Activated naive CD8-positive, alpha-beta T cell treated with anti-CD3 and anti-CD28 coated beads, Interleukin-2, amount 10 ng/mL, durations not matched to agents 7 days and 5 days (primary cell): ENCODE data around the gene MS4A6A. TPM values are rescaled to one million over a fixed set of nuclear protein-coding genes. Genes with fewer than 3 reads are reported as not detected.
"Not testable (repeated sequence)": the region's sequence is repeated elsewhere in the genome, so short reads cannot be mapped to it uniquely, and the experiment has no call there.

ENCODE experiments used
- ATAC-seq: fragments of 150-1000 bp; cut with Tn5 transposase; one replicate; pipeline ENCODE4 v1.10.0; 2021; ENCODE audit warnings: low read depth, moderate library complexity
- POLR2A ChIA-PET: fragments of 350-600 bp; sonication (Branson Sonifier 250); formaldehyde crosslinking; loops from one replicate; lab custom pipeline; 2021; ENCODE audit warnings: antibody characterized with exemption; lab: Charles Lee
- DNase-seq: peaks from one replicate; pipeline ENCODE4 v3.0.0; 2021
- H3K27ac Mint-ChIP-seq: one replicate; pipeline ENCODE4 v1.8.0; 2022; ENCODE audit warnings: mild to moderate bottlenecking, mixed read lengths
- H3K27me3 Mint-ChIP-seq: one replicate; pipeline ENCODE4 v1.8.0; 2022; ENCODE audit warnings: mild to moderate bottlenecking, moderate library complexity, mixed read lengths
- H3K36me3 Mint-ChIP-seq: one replicate; pipeline ENCODE4 v1.8.0; 2021; ENCODE audit warnings: mild to moderate bottlenecking, mixed read lengths
- H3K4me1 Mint-ChIP-seq: one replicate; pipeline ENCODE4 v1.8.0; 2021; ENCODE audit warnings: mixed read lengths
- H3K4me3 Mint-ChIP-seq: one replicate; pipeline ENCODE4 v1.8.0; 2022; ENCODE audit warnings: mild to moderate bottlenecking, moderate library complexity, mixed read lengths
- H3K9me3 Mint-ChIP-seq: one replicate; pipeline ENCODE4 v1.8.0; 2021; ENCODE audit warnings: mixed read lengths
- total RNA-seq, 2 experiments: library from RNA; stranded (reverse); gene quantifications; one replicate each; pipeline ENCODE4 v1.2.3, GENCODE V29; 2021

The MS4A6A gene, protein sequence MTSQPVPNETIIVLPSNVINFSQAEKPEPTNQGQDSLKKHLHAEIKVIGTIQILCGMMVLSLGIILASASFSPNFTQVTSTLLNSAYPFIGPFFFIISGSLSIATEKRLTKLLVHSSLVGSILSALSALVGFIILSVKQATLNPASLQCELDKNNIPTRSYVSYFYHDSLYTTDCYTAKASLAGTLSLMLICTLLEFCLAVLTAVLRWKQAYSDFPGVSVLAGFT
- total RNA-seq = 1 to 10 TPM in 1 of 2 experiments, under 1 TPM in 1; 0.55 to 1.2 TPM

DNA sequence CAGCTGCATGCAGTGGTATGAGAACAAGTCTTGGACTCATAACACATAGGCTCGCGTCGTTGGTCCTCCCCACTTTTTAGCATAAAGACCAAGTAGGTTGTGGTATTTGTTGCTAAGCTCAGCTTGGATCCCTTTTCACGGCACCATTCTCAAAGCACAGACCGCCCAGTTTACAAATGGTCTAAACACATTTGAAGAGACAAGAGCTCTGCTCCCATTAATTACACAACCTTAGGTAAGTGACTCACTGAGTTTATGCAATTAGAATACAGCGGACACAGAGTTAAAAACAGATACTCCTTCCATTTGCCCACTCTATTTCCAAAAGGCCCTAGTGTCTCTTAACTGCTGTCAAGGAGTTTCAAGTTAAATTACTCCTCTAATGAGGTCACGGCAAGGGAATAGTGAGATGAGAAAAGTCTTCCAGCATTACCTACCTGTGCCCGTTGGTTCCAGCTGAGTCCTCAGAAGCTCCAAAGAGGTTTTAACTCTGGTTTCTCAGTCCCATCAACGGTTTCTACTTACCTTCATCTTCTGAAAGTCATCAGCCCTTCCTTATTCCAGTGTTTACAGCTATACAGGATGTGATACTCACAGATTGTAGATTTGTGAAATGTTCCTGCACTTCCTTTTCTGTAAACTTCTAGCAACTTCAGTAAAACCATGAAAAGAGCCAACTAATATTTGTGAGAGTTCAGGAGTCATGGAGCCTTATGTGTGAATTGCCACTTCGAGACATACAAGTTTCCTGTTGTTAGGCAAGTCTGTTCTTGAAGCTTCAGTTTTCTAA is at the start of gene MS4A6A:
MS4A6A (minus strand) TSS at position 543 of the 790 bp plus-strand sequence. CDS start 1,356 bp downstream, outside the sequence.
- Mint-ChIP-seq H3K4me3 (no peak within 1 kb of the TSS), H3K9me3 (peaks cover 1% of the 10 kb centered on the region), H3K27me3 (peaks cover 6% of the 10 kb centered on the region), H3K4me1 (peaks cover 2% of the 10 kb centered on the region), H3K36me3 (no peaks in the 10 kb centered on the region), H3K27ac (no peak within 1 kb of the TSS)
- no peak for DNase-seq
- POLR2A ChIA-PET = no interaction called here
- ATAC-seq = no peak

DNA sequence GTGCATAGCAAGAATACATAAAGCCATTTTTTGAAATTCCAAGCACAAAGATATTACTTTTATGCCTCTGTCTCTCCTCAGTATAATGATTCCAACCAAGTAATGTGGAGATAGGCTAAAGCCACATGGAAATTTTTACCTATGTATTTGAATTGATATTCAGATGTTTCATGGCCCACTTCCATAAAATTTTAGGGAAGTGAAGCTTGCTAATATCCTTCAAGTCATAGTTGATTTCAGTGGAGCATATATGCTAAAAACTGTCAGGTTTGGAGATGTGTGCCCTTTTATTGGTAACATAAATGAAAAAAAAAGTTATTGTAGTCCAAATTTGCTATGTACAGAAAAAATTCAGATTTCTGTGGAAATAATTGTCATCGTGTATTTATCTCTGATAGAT is 47.8 kb upstream of the MS4A6A start:
- Mint-ChIP-seq H3K27ac (no peak overlapping the region), H3K4me3 (no peak overlapping the region), H3K27me3 (peaks cover 12% of the 10 kb centered on the region), H3K9me3 (no peaks in the 10 kb centered on the region), H3K36me3 (no peaks in the 10 kb centered on the region), H3K4me1 (no peaks in the 10 kb centered on the region)
- no peak for ATAC-seq
- POLR2A ChIA-PET = no interaction called here
- no peak for DNase-seq

DNA sequence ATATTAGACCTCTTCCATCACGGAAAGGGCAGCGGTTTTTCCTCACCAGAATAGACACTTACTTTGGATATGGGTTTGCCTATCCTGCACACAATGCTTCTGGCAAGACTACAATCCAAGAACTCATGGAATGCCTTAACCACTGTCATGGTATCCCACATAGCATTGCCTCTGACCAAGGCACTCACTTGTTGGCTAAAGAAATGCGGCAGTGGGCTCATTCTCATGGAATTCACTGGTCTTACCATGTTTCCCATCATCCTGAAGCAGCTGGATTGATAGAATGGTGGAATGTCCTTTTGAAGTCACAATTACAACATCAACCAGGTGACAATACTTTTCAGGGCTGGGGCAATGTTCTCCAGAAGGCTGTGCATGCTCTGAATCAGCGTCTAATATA is 39.3 kb upstream of the MS4A6A start:
- Mint-ChIP-seq H3K4me1 (no peaks in the 10 kb centered on the region), H3K27me3 (no peaks in the 10 kb centered on the region), H3K9me3 (no peaks in the 10 kb centered on the region), H3K36me3 (no peaks in the 10 kb centered on the region), H3K27ac (no peak overlapping the region), H3K4me3 (no peak overlapping the region)
- POLR2A ChIA-PET = no interaction called here
- ATAC-seq (no peak), DNase-seq (no peak)

DNA sequence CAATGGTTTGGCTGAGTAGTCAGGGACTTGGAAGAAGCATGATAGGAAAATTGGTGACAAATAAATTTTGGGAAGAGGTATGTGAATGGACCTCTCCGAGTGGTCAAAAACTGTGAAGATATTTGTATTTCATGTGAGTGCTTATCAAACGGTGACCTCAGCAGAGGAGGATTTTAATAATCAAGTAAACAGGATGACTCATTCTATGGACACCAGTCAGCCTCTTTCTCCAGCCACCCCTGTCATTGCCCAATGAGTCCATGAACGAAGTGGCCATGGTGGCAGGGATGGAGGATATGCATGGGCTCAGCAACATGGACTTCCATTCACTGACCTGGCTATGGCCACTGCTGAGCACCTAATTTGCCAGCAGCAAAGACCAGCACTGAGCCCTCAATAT is 38.8 kb upstream of the MS4A6A start:
- DNase-seq (no peak), ATAC-seq (no peak)
- H3K4me1 Mint-ChIP-seq = no peaks in the 10 kb centered on the region
- no peak overlapping the region for H3K4me3 Mint-ChIP-seq
- H3K36me3 Mint-ChIP-seq = no peaks in the 10 kb centered on the region
- no peaks in the 10 kb centered on the region for H3K9me3 Mint-ChIP-seq
- POLR2A ChIA-PET = no interaction called here
- no peaks in the 10 kb centered on the region for H3K27me3 Mint-ChIP-seq
- no peak overlapping the region for H3K27ac Mint-ChIP-seq

DNA sequence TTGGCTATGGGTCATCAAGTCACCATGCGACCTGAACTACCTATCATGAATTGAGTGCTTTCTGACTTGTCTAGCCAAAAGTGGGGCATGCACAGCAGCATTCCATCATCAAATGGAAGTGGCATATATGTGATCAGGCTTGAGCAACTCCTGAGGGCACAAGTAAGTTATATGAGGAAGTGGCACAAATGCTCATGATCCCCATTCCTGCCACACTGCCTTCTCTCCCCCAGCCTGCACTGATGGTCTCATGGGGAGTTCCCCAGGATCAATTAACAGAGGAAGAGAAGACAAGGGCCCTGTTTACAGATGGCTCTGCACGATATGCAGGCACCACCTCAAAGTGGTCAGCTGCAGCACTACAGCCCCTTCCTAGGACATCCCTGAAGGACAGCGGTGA is 38.3 kb upstream of the MS4A6A start:
- no peak for ATAC-seq
- Mint-ChIP-seq H3K9me3 (no peaks in the 10 kb centered on the region), H3K27ac (no peak overlapping the region), H3K4me3 (no peak overlapping the region), H3K36me3 (no peaks in the 10 kb centered on the region), H3K4me1 (no peaks in the 10 kb centered on the region), H3K27me3 (peaks cover 2% of the 10 kb centered on the region)
- DNase-seq = no peak
- POLR2A ChIA-PET = no interaction called here

DNA sequence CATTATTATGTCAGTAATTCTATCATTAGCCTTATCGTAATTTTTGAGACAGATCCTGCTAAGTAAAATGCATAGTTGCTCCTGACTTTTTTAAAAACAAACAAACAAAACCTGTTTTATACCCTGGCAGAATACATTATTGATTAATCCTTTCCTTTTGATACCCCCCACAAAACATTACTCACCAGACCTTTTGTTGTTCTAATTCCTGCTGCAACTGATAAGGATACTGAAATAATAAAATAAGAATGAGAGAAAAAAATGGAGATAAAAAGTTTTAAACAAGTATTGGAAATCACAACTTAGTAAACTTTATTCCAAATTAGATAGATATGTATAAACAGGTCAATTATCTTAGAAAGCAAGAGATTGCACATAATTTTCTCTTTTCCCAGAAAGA is 31.5 kb upstream of the MS4A6A start:
- no peak overlapping the region for H3K4me3 Mint-ChIP-seq
- no peaks in the 10 kb centered on the region for H3K9me3 Mint-ChIP-seq
- no peaks in the 10 kb centered on the region for H3K36me3 Mint-ChIP-seq
- H3K27me3 Mint-ChIP-seq = peaks cover 10% of the 10 kb centered on the region
- DNase-seq (no peak), ATAC-seq (no peak)
- POLR2A ChIA-PET = no interaction called here
- H3K4me1 Mint-ChIP-seq = no peaks in the 10 kb centered on the region
- H3K27ac Mint-ChIP-seq = no peak overlapping the region

DNA sequence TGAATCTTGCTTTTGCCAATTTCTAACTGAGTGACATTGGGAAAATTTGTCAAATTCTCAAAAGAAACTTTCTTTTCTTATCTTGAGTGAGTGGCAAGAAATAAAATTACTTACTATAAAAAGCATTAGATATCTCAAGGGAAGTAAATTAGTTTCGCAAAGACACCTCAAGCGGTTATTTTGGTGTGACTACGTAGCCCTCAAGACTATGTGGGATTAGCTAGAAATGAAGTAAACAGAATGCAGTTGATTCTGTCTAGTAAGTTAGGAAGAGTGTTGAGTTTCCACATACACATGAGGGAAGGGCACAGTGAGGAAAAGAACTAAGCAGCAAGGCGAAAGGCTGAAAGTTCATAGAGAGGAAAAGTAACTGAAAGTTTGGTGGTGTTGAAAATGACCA is 28.3 kb upstream of the MS4A6A start:
- no peak for ATAC-seq
- Mint-ChIP-seq H3K27me3 (peaks cover 8% of the 10 kb centered on the region), H3K4me1 (no peaks in the 10 kb centered on the region), H3K4me3 (no peak overlapping the region), H3K9me3 (no peaks in the 10 kb centered on the region), H3K27ac (no peak overlapping the region), H3K36me3 (no peaks in the 10 kb centered on the region)
- POLR2A ChIA-PET = no interaction called here
- no peak for DNase-seq

DNA sequence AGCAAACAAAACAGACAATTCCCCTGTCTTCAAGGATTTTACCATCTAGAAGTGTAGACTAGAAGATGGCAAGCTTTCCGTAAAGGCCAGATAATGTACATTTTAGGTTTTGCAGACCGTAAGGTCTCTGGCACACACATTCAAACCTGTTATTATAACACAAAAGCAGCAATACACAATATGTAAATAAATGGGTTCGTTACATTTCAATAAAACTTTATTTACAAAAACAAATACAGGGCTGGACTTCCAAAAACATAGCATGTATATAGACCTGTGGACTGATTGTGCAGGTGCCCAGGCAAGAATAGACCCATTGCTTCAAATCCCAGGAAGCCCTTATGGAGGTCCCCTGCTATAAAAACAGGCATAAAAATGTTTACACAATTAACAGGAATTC is 27.1 kb upstream of the MS4A6A start:
- H3K4me1 Mint-ChIP-seq = no peaks in the 10 kb centered on the region
- H3K9me3 Mint-ChIP-seq = no peaks in the 10 kb centered on the region
- DNase-seq (no peak), ATAC-seq (no peak)
- H3K4me3 Mint-ChIP-seq = no peak overlapping the region
- POLR2A ChIA-PET = no interaction called here
- no peaks in the 10 kb centered on the region for H3K36me3 Mint-ChIP-seq
- no peak overlapping the region for H3K27ac Mint-ChIP-seq
- H3K27me3 Mint-ChIP-seq = peaks cover 4% of the 10 kb centered on the region

DNA sequence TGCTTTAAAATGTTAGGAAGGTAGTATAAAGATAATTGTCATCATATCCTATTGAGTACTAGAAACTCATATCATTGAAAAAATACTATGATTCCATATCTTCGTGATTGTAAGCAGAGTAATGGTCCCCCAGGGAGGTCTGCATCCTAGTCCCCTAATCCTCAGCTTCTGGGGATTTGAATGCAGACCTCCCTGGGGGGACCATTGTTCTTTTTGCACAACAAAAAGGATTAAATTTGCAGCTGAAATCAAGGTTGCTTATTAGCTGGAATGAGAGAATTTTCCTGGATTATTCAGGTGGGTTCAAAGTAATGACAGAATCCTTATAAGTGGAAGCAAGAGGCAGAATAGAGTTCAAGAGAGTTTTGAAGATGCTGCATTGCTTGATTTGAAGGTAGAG is 26.1 kb upstream of the MS4A6A start:
- H3K4me3 Mint-ChIP-seq = no peak overlapping the region
- ATAC-seq (no peak), DNase-seq (no peak)
- H3K9me3 Mint-ChIP-seq = no peaks in the 10 kb centered on the region
- no peaks in the 10 kb centered on the region for H3K36me3 Mint-ChIP-seq
- no peaks in the 10 kb centered on the region for H3K27me3 Mint-ChIP-seq
- no peaks in the 10 kb centered on the region for H3K4me1 Mint-ChIP-seq
- no peak overlapping the region for H3K27ac Mint-ChIP-seq
- POLR2A ChIA-PET = no interaction called here

DNA sequence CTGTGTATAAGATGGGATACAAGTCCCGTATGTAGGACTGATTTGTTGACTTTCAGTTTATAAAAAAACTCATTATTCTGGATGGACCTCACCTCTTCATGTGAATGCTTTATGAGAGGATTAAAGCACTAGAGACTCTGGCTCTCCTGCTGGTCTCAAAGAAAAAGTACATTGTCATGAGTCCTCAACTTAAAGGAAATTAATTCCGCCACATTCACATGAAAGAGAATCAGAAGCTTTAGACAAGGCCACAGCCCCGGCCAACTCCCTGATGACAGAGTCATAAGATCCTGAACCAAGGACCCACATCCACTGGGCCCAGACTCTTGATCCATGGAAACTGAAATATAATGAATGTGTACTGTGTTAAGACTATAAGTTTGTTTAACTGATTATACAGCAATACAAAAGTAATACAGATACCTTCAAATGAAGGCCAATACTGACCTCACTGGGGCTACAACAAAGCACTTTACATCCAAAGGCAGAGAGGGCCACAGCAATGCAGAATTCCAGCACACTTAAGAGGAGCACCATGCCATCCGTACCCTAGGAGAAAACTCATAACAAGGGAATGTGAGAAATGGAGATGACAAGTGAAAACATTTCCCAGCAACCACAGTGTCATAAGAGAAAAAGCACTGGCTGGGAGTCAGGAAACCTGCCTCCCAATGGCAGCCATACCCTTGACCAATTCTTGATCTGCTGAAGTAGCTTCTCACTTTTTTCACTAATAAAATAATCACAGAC is 25.4 kb upstream of the MS4A6A start:
- DNase-seq (no peak), ATAC-seq (no peak)
- no peaks in the 10 kb centered on the region for H3K27me3 Mint-ChIP-seq
- no peaks in the 10 kb centered on the region for H3K4me1 Mint-ChIP-seq
- H3K4me3 Mint-ChIP-seq = no peak overlapping the region
- POLR2A ChIA-PET = no interaction called here
- no peaks in the 10 kb centered on the region for H3K9me3 Mint-ChIP-seq
- no peak overlapping the region for H3K27ac Mint-ChIP-seq
- H3K36me3 Mint-ChIP-seq = no peaks in the 10 kb centered on the region

DNA sequence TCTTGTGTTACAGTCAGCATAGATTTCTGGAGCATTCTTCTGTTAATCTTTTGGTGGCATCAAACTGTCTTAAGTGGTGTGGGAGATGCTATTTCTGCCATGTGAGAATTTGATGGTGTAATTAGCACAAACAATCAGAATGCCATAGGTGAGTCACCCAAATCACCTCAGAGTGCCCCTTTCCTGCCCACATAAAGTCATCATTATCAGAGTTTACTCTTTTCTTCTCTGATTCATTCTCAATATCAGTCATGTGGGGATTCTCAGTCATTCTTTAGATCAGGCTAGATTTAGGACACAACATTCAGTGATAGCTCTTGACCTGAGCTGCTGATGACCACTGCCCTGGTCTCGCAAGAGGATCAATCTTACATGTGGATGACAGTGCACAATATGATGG is 23.7 kb upstream of the MS4A6A start:
- ATAC-seq (no peak), DNase-seq (no peak)
- H3K27ac Mint-ChIP-seq = no peak overlapping the region
- no peaks in the 10 kb centered on the region for H3K27me3 Mint-ChIP-seq
- no peak overlapping the region for H3K4me3 Mint-ChIP-seq
- H3K36me3 Mint-ChIP-seq = no peaks in the 10 kb centered on the region
- H3K4me1 Mint-ChIP-seq = no peaks in the 10 kb centered on the region
- peaks cover 2% of the 10 kb centered on the region for H3K9me3 Mint-ChIP-seq
- POLR2A ChIA-PET = no interaction called here

DNA sequence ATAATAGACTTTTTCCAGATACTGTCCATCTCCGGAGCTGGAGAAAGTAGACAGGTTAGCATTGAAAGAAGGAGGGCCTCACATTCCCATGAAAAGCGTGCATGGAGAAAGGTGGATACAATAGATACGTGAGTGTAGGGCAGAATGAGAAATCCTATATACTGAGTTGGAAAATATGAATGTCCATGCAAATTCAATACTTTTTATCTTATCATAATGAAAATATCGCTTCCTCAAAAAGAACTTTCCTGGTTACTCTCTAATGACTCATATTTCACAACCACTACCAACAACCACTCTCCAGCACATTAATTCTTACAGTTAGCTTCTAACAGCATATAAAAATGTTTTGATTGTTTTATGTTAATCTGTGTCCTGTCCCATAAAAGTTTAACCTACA is 22.0 kb upstream of the MS4A6A start:
- H3K9me3 Mint-ChIP-seq = peaks cover 2% of the 10 kb centered on the region
- H3K4me1 Mint-ChIP-seq = no peaks in the 10 kb centered on the region
- ATAC-seq = no peak
- H3K36me3 Mint-ChIP-seq = no peaks in the 10 kb centered on the region
- H3K27me3 Mint-ChIP-seq = no peaks in the 10 kb centered on the region
- POLR2A ChIA-PET = no interaction called here
- no peak overlapping the region for H3K4me3 Mint-ChIP-seq
- no peak overlapping the region for H3K27ac Mint-ChIP-seq
- DNase-seq = no peak

DNA sequence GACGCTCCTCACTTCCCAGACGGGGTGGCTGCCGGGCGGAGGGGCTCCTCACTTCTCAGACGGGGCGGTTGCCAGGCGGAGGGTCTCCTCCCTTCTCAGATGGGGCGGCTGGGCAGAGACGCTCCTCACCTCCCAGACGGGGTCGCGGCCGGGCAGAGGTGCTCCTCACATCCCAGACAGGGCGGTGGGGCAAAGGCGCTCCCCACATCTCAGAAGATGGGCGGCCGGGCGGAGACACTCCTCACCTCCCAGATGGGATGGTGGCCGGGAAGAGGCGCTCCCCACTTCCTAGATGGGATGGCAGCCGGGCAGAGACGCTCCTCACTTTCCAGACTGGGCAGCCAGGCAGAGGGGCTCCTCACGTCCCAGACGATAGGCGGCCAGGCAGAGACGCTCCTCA is 18.5 kb upstream of the MS4A6A start:
- H3K36me3 Mint-ChIP-seq, H3K27me3 Mint-ChIP-seq, POLR2A ChIA-PET: not testable (repeated sequence)

DNA sequence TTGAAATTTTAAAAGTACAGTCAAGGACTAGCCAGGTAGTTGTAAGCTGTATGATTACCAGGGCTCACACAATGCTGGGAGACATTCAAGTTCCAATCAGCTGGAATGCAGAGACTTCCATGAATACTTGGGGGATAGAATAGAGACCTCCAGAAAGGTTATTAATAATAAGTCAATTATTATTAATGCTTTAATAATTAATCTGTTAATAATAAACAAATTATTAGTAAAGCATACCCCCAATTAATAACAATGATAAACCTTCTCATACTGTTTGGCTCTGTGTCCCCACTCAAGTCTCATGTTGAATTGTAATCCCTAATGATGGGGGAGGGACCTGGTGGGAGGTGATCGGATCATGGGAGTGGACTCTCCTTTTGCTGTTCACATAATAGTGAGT is 14.6 kb upstream of the MS4A6A start:
- H3K36me3 Mint-ChIP-seq = peaks cover 1% of the 10 kb centered on the region
- H3K9me3 Mint-ChIP-seq = peaks cover 4% of the 10 kb centered on the region
- no peak overlapping the region for H3K27ac Mint-ChIP-seq
- H3K4me3 Mint-ChIP-seq = no peak overlapping the region
- H3K4me1 Mint-ChIP-seq = peaks cover 7% of the 10 kb centered on the region
- ATAC-seq (no peak), DNase-seq (no peak)
- POLR2A ChIA-PET = no interaction called here
- no peaks in the 10 kb centered on the region for H3K27me3 Mint-ChIP-seq

More for the DNA sequence above, 18.5 kb upstream of the MS4A6A start:
- not testable (repeated sequence) for H3K4me3 Mint-ChIP-seq, H3K27ac Mint-ChIP-seq, H3K4me1 Mint-ChIP-seq, H3K9me3 Mint-ChIP-seq, ATAC-seq, DNase-seq
